Measurements from ENCODE around the gene CIZ1.
A peak's percentile ranks its signal among the peaks of the same experiment; 100 is the strongest.

CIZ1 gene

GRCh38 chr9:128203707-128204551, 12.6 kb upstream of the CIZ1 start:
- Histone ChIP-seq H3K27me3 (peaks cover 4 to 35% of the 10 kb centered on the region in 2 donors), H3K9me3 (no peaks in the 10 kb centered on the region), H3K27ac (peak overlapping the region; percentile 23 to 34), H3K4me1 (peaks cover 0 to 21% (median 13%) of the 10 kb centered on the region in 4 donors), H3K4me3 (peak overlapping the region; percentile 44 to 55), H3K36me3 (no peaks in the 10 kb centered on the region)
- intact Hi-C loops (cut with DNase I; ENCODE audit: low total_unique reads) = no loop called here
- peak in 1 of 2 donors; percentile 54 for DNase-seq
- TF ChIP-seq, protein P1, sequence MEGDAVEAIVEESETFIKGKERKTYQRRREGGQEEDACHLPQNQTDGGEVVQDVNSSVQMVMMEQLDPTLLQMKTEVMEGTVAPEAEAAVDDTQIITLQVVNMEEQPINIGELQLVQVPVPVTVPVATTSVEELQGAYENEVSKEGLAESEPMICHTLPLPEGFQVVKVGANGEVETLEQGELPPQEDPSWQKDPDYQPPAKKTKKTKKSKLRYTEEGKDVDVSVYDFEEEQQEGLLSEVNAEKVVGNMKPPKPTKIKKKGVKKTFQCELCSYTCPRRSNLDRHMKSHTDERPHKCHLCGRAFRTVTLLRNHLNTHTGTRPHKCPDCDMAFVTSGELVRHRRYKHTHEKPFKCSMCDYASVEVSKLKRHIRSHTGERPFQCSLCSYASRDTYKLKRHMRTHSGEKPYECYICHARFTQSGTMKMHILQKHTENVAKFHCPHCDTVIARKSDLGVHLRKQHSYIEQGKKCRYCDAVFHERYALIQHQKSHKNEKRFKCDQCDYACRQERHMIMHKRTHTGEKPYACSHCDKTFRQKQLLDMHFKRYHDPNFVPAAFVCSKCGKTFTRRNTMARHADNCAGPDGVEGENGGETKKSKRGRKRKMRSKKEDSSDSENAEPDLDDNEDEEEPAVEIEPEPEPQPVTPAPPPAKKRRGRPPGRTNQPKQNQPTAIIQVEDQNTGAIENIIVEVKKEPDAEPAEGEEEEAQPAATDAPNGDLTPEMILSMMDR (IDR thresholded peaks at IDR 0.05) = no peak

- TF ChIP-seq, protein P1 (IDR thresholded peaks at IDR 0.05) = peak; percentile 81 to 98
- Histone ChIP-seq H3K27me3 (peaks cover 4 to 32% of the 10 kb centered on the region in 2 donors), H3K36me3 (no peaks in the 10 kb centered on the region), H3K27ac (peak within 1 kb of the TSS in 1 of 2 donors; percentile 34), H3K4me1 (peaks cover 0 to 21% (median 13%) of the 10 kb centered on the region in 4 donors), H3K4me3 (peak within 1 kb of the TSS; percentile 44 to 55), H3K9me3 (no peaks in the 10 kb centered on the region)
- intact Hi-C loops (cut with DNase I; ENCODE audit: low total_unique reads) = no loop called here
- DNase-seq = peak in 1 of 2 donors; percentile 72
Observed at GRCh38 chr9:128203024-128203706, 11.8 kb upstream of the CIZ1 start, which contains the start of gene DNM1. Gene DNM1 (plus strand): TSS chr9:128203379. CDS start chr9:128203471, 92 bp downstream.

GRCh38 chr9:128202648-128203023, 11.3 kb upstream of the CIZ1 start:
- TF ChIP-seq, protein P1 (IDR thresholded peaks at IDR 0.05) = no peak
- H3K9me3 ChIP-seq = no peaks in the 10 kb centered on the region
- H3K4me1 ChIP-seq = peaks cover 0 to 21% (median 13%) of the 10 kb centered on the region in 4 donors
- intact Hi-C loops (cut with DNase I; ENCODE audit: low total_unique reads) = no loop called here
- H3K27ac ChIP-seq = no peak overlapping the region
- peak overlapping the region in 1 of 2 donors; percentile 44 for H3K4me3 ChIP-seq
- no peak for DNase-seq
- peaks cover 4 to 31% of the 10 kb centered on the region in 2 donors for H3K27me3 ChIP-seq
- no peaks in the 10 kb centered on the region for H3K36me3 ChIP-seq

- Histone ChIP-seq H3K4me3 (no peak overlapping the region), H3K4me1 (peaks cover 0 to 21% (median 13%) of the 10 kb centered on the region in 4 donors), H3K9me3 (no peaks in the 10 kb centered on the region), H3K27me3 (peaks cover 4 to 31% of the 10 kb centered on the region in 2 donors), H3K27ac (no peak overlapping the region), H3K36me3 (no peaks in the 10 kb centered on the region)
- no peak for DNase-seq
- intact Hi-C loops (cut with DNase I; ENCODE audit: low total_unique reads) = no loop called here
- TF ChIP-seq, protein P1 (IDR thresholded peaks at IDR 0.05) = no peak
Observed at GRCh38 chr9:128201441-128202369, 10.3 kb upstream of the CIZ1 start.

All from tibial artery (tissue), 4 donors.